ENCODE measurements around the gene CHST10.
"Not testable (repeated sequence)": the region's sequence is repeated elsewhere in the genome, so short reads cannot be mapped to it uniquely, and the experiment has no call there.

Gene CHST10, protein sequence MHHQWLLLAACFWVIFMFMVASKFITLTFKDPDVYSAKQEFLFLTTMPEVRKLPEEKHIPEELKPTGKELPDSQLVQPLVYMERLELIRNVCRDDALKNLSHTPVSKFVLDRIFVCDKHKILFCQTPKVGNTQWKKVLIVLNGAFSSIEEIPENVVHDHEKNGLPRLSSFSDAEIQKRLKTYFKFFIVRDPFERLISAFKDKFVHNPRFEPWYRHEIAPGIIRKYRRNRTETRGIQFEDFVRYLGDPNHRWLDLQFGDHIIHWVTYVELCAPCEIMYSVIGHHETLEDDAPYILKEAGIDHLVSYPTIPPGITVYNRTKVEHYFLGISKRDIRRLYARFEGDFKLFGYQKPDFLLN

DNA sequence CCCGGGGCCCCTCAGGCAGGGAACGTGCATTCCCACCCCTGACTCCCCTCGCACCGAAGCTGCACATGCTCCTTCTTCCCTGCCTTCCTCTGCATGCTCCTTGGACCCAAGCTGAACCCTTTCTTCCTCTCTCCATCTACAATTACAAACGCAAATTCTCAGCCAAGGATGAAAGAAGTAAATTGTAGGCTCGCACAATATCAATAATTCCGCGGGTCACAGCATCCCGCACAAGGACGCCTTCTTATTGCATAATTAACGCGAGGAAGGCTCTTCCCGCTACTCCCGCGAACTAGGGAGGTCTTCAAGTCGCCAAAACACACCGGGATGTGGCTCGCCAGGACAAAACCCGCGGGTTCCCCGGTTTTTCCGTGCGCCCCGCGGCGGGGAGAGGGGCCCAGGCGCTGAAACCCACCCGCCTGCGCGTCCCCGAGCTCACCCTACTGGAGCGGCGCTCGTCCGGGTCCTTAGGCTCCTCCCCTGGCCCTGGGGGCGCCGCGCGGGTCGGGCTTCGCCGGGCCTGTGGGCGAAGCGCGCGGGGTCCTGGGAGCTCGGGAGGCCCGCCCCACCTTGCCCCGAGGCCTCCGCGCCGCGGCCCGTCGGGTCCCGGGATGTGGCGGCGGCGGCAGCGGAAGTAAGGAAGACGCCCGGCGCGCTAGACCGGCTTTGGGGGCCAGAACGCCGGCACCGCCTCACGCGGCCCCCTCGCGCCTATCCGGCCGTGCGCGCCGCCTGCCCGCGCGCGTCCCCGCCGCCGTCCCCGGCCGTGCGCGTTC, at the start of gene CHST10:
TSS of gene CHST10 (minus strand) at position 734 of the 776 bp plus-strand sequence. CDS start 10,993 bp downstream, outside the sequence.
- peak; percentile 68 for DNase-seq

DNA sequence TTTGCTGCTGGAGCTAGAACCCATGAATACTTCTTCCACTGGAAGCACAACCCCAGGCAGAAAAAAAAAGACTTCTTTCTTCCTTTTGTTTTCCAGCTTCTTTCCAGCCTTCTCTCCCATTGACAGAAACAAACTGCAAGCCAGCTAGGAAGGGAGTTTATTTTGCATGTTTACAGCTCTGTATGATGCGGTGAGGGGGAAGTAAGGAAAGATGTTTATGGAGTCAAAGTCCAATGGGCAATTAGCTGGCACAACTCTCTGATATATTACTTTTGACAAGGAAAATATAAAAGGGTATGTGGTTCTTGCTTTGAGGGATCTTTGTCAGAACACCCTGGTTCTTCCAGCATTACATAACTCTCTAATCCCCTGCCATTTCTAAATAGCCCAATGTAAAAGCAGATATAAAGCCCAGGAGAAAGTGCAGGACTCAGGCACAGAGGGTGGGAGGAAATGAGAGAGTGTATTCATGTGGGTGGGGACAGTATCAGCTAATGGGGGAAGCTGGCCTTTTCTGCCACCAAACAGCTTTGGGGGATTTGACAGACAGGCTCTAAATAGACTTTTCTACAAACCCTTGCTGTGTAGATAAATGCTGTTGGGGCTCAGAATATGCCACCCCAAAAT, 43.5 kb upstream of the CHST10 start:
- DNase-seq, result no peak

DNA sequence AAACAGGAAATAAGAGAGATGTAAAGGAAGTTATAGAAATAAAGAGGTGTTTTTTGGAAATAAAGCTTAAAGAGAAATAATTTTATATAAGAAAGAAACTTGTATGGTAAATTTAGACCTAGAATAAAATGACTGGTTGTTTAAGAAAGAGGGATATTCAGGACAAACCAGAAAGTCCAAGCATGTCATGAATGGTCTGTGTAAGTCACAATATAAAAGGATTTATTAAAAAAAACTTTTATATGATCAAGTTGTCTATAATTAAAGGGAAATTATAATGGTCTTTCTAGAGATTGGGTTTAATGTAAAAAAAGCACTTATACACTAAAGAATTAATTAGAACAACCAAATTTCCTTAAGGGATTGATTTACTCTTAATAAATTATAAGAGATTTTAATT, 38.9 kb upstream of the CHST10 start:
- DNase-seq, result not testable (repeated sequence)

DNA sequence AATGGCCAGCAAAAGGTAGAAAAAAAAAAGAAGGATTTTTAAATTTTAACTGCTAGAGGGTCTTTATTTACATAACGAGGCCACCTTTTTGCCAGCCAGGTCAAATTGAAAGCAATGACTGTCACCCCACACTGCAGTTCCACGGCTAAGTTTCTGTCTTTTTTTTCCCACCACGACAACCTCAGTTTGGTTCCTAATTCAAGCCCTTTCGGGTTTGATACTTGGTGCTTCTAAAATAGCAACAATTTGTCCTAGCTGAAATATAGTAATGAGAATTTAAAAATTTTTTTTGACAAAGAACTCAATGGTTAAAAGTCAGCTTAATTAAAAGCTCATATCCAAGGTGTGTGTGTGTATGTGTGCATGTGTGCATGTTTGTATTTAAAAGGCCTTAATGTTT, 36.4 kb upstream of the CHST10 start:
- DNase-seq, result no peak

DNA sequence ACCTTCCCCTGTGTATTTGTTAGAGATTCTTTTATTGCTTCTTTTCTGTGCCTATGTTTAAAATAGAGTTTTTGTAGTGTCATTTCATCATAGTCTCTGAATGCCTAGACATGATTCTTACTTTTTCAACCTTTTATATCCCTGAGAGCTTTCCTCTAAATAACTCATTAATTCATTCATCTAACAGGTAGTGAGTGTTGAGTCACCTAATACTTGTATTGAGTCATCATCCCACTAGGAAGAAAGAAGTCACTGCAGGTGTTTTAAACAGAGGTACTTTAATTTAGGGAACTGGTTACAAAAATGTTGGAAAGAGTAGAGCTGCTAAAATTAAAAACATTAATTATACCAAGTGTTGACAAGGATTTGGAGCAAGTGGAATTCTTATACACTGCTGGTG, 34.3 kb upstream of the CHST10 start:
- DNase-seq, result no peak

DNA sequence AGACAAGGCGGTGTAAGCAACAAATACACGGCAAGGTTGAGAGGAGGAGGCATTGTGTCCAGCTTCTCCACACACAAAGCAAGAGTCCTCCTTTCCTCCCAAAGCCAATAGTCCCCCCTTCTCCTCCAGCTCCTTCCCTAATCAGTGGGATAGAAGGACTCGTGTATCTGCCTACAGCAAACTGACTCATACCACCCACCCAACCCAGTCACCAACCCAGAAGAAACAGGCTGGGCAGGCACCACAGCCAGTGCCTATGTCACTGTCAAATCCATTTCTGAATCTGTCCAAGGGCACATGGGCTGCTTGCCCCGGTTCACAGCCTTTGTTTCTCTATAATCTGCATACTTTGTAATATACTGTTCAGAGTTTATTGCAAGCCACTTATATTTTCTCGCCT, 33.6 kb upstream of the CHST10 start:
- DNase-seq, result no peak

DNA sequence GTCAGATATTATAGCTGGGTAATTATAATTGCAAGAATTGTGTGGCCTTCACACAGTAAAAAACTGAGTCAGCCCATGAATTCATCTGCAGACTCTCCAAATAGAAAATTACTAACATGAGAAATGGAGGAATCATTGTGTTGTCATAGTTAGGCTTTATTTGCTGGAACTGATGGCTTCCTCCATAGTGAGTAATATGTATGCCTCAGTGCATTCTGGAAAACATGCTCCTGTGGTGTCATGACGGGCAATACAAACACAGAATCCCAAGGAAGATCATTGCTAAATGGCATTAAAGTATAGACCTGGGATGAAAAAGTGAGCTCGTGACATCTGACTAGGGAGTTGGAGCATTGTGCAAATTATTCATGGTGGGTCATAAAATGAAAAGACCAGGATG, 29.2 kb upstream of the CHST10 start:
- no peak for DNase-seq

DNA sequence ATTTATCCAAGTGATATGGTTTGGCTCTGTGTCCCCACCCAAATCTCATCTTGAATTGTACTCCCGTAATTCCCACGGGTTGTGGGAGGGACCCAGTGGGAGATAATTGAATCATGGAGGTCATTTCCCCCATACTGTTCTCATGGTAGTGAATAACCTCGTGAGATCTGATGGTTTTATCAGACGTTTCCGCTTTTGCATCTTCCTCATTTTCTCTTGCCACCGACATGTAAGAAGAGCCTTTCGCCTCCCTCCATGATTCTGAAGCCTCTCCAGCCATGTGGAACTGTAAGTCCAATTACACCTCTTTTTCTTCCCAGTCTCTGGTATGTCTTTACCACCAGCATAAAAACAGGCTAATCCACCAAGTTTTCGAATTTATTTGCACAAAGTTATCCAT, 20.3 kb upstream of the CHST10 start:
- DNase-seq, result no peak

DNA sequence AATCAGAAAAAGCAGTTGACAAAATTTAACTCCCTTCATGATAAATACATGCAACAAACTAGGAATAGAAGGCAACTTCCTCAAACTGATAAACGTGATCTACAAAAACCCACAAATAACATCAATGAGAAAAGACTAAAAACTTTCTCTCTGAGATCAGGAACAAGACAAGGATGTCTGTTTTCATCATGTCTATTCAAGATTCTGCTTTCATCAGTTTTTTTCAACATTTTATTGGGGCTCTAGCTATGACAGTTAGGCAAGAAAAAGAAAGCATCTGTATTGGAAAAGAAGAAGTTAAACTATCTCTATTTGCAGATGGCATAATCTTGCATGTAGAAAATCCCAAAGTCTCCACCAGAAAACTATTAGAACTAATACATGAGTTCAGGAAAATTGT, 12.3 kb upstream of the CHST10 start:
- no peak for DNase-seq

DNA sequence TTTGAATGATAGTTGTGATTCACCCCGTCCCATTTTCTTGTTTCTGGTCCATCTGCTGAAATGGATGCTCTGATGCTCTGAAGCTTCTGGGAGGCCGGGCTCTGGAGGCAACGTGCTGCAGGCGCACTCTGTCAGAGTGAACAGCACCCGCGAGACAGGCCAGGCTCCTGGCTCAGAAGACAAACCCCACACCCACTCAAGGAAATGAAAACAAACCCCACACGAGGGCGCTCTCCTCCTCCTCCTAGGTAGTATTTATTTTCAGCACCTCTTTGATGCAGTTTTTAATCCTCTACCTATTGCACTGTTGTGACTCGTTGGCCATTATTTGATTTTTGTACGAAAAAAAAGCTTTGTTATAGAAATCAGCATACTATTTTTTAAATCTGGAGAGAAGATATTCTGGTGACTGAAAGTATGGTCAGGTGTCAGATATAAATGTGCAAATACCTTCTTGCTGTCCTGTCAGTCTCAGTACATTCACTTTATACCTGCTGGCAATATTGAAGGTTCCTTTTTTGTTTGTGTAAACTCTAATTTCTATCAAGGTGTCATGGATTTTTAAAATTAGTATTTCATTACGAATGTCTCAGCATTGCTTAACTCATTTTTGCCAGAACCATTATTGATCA, 10.3 kb upstream of the CHST10 start:
- peak; percentile 68 for DNase-seq

DNA sequence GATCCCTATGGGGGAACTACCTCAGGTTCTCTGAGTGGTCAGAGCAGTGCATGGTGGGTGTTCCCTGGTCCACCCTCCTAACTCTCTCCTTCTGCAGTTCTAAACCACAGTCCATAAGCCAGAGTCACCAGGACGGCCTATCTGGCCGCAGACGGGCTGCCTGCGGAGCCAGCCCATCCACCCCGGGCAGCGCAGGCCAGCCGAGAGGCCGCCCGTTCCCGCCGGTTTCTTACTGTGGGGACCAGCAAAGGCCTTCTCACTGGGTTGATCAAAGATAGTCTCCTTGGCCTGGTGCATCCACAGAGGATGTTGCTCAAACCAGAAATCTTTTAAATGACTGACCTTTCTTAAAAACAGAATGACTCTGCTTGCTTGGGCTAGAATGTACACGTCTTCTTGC, 9.6 kb upstream of the CHST10 start:
- no peak for DNase-seq

DNA sequence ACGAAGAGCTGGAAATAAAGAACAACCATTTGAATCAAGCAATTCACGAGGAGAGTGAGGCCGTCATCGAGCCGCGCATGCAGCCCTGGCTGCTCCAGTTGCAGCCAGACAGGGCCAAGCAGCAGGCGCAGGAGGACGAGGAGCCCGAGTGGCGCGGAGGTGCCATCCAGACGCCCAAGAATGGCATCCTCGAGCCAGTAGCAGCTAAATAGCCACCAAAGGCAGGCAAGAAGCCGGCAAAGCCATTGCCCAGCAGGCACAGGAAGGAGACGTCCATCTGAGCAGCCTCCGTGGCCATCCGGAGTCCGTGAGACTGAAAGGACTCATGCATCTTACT, 8.9 kb upstream of the CHST10 start:
- no peak for DNase-seq

DNA sequence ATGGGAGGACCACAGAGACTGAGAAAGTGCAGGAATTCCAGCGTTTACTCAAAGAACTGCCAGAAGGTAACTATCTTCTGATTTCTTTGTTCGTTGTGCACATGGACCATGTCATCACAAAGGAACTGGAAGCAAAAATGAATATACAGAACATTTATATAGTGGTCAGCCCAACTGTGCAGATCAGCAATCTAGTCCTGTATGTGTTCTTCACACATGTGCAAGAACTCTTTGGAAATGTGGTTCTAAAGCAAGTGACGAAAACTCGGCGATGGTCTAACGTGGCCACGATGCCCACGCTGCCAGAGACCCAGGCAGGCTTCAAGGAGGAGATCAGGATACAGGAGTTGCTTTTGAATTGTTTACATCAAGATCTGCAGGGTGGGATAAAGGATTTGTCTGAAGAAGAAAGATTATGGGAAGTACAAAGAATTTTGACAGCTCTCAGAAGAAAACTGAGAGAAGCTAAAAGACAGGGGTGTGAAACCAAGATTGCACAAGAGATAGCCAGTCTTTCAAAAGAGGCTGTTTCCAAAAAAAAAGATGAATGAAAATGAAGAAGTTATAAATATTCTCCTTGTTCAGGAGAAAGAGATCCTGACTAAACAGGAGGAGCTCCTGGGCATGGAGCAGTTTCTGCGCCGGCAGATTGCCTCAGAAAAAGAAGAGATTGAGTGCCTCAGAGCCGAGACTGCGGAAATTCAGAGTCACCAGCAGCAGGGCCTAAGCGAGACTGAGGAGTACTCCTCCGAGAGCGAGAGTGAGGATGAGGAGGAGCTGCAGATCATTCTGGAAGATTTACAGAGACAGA, 8.3 kb upstream of the CHST10 start:
- no peak for DNase-seq

DNA sequence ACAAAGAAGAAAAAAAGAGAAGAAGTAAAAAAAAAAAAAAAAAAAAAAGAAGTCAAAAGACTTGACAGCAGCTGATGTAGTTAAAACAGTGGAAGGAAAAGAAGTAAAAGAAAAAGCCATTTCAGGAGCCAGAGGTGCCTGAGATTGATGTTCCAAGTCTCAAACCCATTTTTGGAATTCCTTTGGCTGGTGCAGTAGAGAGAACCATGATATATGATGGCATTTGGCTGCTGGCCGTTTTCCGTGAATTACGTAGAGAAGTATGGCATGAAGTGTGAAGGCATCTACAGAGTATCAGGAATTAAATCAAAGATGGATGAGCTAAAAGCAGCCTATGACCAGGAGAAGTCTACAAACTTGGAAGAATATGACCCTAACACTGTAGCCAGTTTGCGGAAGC, 7.6 kb upstream of the CHST10 start:
- DNase-seq, result no peak

DNA sequence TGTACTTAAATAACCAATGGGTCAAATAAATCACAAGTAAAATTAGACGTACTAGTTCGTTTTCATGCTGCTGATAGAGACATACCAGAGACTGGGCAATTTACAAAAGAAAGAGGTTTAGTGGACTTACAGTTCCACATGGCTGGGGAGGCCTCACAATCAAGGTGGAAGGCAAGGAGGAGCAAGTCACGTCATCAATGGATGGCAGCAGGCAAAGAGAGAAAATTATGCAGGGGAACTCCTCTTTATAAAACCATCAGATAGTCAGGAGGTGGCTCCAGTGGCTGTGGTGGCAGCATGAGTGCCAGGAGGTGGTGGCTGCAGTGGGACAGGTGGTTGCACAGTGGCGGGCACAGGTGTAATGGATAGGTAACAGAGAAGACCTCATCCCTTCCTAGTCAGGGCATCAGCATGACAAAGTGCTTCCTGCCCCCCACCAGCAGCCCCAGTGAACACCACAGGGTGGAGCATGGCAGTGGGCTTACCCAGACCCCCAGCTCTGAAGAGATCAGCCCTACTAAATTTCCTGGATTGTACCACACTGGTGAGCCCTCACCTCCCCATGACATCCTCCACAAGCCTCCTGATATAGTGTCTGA, 6.9 kb upstream of the CHST10 start:
- no peak for DNase-seq

DNA sequence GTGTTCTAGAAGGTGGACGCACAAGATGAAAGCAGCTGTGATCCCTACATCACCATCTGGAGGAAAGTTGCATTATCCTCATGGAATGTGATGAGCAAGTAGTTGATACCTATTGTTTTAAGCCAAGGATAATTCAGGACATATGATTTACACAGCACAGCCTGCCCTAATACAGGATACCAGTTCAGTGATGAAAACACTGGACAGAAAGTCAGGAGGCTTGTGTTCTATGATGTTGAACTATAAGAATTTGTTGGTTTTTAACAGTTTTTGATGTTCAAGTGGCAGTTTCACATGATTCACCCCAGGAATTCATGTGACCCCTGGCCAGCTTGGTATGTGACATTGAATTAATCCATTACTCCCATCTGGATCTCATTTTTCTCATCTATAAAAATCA, 6.2 kb upstream of the CHST10 start:
- no peak for DNase-seq

DNA sequence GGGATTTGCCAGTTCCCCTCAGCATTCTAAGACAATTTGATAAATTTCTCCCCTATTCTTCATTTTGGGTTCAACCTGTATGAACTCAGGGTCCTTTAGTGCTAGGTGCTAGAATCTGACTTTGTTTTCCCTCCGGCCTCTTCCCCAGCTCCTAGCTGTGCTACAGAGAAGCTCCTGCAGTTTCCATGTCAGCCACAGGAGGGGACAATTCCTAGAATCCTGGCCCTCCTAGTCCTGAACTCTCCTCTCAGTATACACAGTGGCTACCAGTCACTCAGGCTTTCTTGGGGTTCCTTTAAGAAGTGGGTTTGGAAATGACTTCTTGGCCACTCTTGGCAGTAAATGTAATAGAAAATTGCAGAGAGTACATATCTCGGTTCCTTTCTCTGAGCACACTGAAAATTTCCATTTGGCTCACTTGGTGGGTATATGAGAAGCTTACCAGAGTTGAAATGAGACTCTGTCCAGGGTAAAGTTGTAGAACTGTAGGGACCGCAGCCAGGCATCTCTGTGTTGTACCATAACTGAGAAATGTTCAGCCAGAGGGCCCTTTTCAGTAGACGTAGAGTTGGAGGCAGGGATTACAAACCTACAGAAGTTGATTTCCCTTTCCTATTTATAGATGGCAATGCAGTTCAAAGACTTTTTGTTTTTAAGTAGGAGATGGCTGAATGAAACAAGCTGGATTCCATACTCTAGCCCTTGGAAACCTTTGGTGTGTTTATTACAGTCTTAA, 5.0 kb upstream of the CHST10 start:
- peak; percentile 26 for DNase-seq

DNA sequence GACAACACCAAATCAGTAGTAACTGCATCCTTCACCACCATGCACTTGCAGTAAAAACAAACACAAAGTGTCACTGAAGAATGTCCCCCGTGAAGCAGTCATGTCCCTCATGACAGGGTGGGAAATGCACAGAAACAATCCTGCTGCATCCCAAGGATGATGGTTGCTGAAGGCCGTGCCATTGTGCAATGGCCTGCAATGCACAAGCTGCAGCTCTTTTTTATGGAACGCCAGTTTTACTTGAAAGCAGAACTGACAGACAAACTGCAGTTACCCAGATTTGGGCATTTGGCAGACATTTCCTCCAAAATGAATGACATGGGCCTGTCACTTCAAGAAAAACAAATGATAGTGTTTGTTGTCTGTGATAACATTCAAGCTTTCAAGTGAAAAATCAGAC, 2.4 kb upstream of the CHST10 start:
- no peak for DNase-seq

DNA sequence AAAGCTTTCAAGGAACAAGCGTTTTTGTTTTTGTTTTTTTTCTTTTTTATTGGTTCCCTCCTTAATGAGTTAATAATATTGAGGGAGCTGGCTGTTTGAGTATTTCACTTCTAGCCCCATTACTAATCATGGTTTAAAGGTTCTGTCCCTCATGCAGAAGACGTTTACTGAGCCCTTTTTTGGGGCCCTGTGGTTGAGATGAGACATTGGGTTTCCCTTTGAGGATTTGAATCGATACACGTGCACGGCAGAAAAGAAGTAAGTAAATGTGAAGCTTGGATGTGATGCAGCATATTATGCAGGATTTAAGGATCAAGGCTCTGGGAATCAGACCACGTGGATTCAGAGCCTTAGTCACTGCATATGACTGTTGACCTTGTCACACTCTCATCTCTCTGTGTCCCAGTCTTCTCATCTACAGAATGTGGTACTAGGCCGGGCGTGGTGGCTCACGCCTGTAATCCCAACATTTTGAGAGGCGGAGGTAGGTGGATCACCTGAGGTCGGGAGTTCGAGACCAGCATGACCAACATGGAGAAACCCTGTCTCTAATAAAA, 1.0 kb upstream of the CHST10 start:
- no peak for DNase-seq

DNA sequence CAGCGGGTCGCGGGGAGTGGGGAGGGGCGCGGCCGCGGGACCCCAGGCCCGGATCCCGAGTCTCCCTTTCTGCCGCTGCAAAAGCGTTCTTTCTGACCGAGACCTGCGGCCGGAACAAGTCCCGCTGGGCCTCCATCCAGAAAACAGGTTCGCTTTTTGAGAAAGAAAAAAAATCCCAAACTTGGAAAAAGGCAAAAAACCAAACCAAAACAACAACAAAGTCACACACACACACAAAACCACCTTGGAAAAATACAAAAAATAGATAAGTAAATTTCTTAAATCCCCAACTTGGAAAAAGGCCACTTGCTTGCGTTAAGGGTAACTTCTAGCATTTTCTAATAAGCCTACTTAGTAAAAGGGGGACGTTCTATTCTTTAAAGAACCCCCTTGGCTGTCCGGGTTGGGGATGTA, 250 bp upstream of the CHST10 start:
- no peak for DNase-seq

DNA sequence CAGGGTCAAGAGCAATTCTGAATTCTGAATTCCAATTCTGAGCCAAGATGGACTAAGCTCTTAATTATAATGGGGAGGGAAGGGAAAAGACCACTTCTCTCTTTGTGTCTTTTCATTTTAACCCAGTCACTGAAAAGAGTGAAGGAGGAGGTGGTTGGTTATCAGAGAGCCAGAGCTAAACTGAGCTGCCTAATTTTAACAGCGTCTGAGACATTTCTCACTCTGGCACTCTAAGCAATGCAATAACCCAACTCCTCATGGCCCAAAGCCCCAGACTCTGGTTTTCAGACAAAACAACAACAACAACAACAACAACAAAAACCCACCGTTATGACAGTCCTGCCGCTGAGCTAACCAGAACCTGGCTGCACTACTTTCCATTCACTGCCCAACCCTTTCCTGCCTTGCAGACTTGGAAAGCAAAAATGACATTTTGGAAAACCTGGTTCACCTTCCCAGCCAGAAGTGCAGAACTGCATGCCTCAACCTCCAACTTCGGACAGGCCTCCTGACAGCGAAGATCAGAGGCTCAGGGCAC, 1.0 kb downstream of the CHST10 start:
- DNase-seq, result peak; percentile 21

All from hematopoietic multipotent progenitor cell treated with erythropoietin and hydrocortisone succinate and interleukin-3 and kit ligand, for 8 days (in vitro differentiated cells).